Natural killer cell treated with Interleukin-12 subunit alpha and Interleukin-12 subunit beta and Interleukin-15 and Interleukin-18, amount 100 ng/mL, for 72 hours (primary cell): ENCODE data around the gene MAP3K3. TPM values are rescaled to one million over a fixed set of nuclear protein-coding genes. Genes with fewer than 3 reads are reported as not detected.
A peak's percentile ranks its signal among the peaks of the same experiment; 100 is the strongest.

ENCODE experiments used
- ATAC-seq, 2 donors: fragments of 150-1000 bp; cut with Tn5 transposase in 1 of 2; sonication (Bioruptor Pico), chemical (Tn5 transposase) in 1 of 2; 2 replicates each; pipeline ENCODE4 v1.10.0; 2021
- DNase-seq: peaks from one replicate; pipeline ENCODE4 v3.0.0; 2022; ENCODE audit warnings: low spot score
- H3K27ac Mint-ChIP-seq, 2 donors: 1 replicate in 1 of 2; 2 replicates in 1 of 2; pipeline ENCODE4 v1.8.0; 2022; ENCODE audit warnings: mixed read lengths in 2 of 2, mild to moderate bottlenecking in 1 of 2, moderate library complexity in 1 of 2
- H3K27me3 Mint-ChIP-seq, 2 donors: 1 replicate in 1 of 2; 2 replicates in 1 of 2; pipeline ENCODE4 v1.8.0; 2022; ENCODE audit warnings: mixed read lengths in 2 of 2
- H3K36me3 Mint-ChIP-seq: one replicate; pipeline ENCODE4 v1.8.0; 2022; ENCODE audit warnings: mixed read lengths
- H3K4me1 Mint-ChIP-seq, 2 donors: 1 replicate in 1 of 2; 2 replicates in 1 of 2; pipeline ENCODE4 v1.8.0; 2022; ENCODE audit warnings: low read depth in 2 of 2, mixed read lengths in 2 of 2, mild to moderate bottlenecking in 1 of 2
- H3K4me3 Mint-ChIP-seq: one replicate; pipeline ENCODE4 v1.8.0; 2022; ENCODE audit warnings: mixed read lengths
- H3K9me3 Mint-ChIP-seq: 2 replicates; pipeline ENCODE4 v1.8.0; 2022; ENCODE audit warnings: mixed read lengths
- total RNA-seq, 2 donors: library from RNA; stranded (reverse); gene quantifications; one replicate each; pipeline ENCODE4 v1.2.3, GENCODE V29; 2022

Gene MAP3K3
- 10 to 100 TPM; 38.2 to 52.0 TPM for total RNA-seq

GRCh38 chr17:63621684-63622573 is at the start of gene MAP3K3:
MAP3K3 (plus strand) TSS chr17:63622417; CDS start chr17:63622760, 343 bp downstream.
- H3K4me3 Mint-ChIP-seq: peak within 1 kb of the TSS; percentile 95
- peaks cover 29 to 36% of the 10 kb centered on the region in 2 donors for H3K4me1 Mint-ChIP-seq
- DNase-seq (peak; percentile 99), ATAC-seq (peak; percentile 94 to 95)
- H3K27ac Mint-ChIP-seq: peak within 1 kb of the TSS; percentile 75 to 92
- no peaks in the 10 kb centered on the region for H3K27me3 Mint-ChIP-seq
- no peaks in the 10 kb centered on the region for H3K36me3 Mint-ChIP-seq
- no peaks in the 10 kb centered on the region for H3K9me3 Mint-ChIP-seq

GRCh38 chr17:63573634-63574033 is 48.6 kb upstream of the MAP3K3 start:
- no peak overlapping the region for H3K27ac Mint-ChIP-seq
- no peaks in the 10 kb centered on the region for H3K36me3 Mint-ChIP-seq
- no peak overlapping the region for H3K4me3 Mint-ChIP-seq
- H3K27me3 Mint-ChIP-seq: no peaks in the 10 kb centered on the region
- H3K4me1 Mint-ChIP-seq: peaks cover 29 to 43% of the 10 kb centered on the region in 2 donors
- H3K9me3 Mint-ChIP-seq: no peaks in the 10 kb centered on the region
- ATAC-seq: no peak
- DNase-seq: no peak

- Mint-ChIP-seq H3K27me3 (no peaks in the 10 kb centered on the region), H3K27ac (no peak overlapping the region), H3K4me1 (peaks cover 6 to 31% of the 10 kb centered on the region in 2 donors), H3K36me3 (peaks cover 5% of the 10 kb centered on the region), H3K9me3 (no peaks in the 10 kb centered on the region), H3K4me3 (no peak overlapping the region)
- ATAC-seq (no peak), DNase-seq (no peak)
Observed at GRCh38 chr17:63578027-63578768, 44.0 kb upstream of the MAP3K3 start.

DNA sequence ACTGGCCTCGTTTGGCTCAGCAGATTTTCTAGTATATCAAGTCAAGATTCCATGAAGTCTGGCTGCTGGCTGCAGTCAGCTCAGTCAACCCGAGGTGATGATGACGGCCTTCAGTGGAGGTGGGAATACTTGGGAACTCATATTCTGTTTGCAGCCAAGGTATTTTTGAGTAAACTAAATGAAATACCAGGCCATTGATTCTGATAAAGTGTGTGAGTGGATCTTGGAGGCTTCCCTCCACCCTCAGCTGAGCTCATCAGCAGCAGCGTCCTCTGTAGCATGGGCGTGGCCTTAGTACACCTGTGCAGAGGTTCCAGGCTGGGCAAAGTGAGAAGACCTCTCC is 43.5 kb upstream of the MAP3K3 start:
- Mint-ChIP-seq H3K9me3 (no peaks in the 10 kb centered on the region), H3K27ac (peak overlapping the region in 1 of 2 donors; percentile 31), H3K4me1 (peaks cover 6 to 31% of the 10 kb centered on the region in 2 donors), H3K27me3 (no peaks in the 10 kb centered on the region), H3K4me3 (no peak overlapping the region), H3K36me3 (peaks cover 5% of the 10 kb centered on the region)
- DNase-seq (no peak), ATAC-seq (no peak)

DNA sequence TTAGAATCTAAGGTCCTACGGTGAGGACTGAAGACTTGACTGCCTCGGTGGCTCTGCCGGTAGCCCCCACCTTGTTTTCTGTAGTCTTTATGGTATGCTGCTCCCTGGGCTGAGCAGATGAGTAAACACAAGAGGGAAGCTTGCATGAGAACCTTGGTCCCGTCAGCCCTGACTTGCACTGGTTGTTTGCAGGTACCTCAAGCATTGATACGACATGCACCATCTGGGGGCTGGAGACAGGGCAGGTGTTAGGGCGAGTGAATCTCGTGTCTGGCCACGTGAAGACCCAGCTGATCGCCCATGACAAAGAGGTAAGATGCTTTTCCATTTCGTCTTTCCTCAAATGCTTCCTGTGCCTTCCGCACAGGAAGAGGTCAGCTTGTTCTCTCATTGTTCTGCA is 42.6 kb upstream of the MAP3K3 start:
- Mint-ChIP-seq H3K4me3 (no peak overlapping the region), H3K27ac (peak overlapping the region in 1 of 2 donors; percentile 62), H3K9me3 (no peaks in the 10 kb centered on the region), H3K4me1 (peaks cover 0 to 25% of the 10 kb centered on the region in 2 donors), H3K27me3 (no peaks in the 10 kb centered on the region), H3K36me3 (peaks cover 5% of the 10 kb centered on the region)
- DNase-seq (no peak), ATAC-seq (no peak)

- H3K27ac Mint-ChIP-seq: no peak overlapping the region
- peaks cover 14% of the 10 kb centered on the region for H3K36me3 Mint-ChIP-seq
- no peak for DNase-seq
- H3K4me1 Mint-ChIP-seq: peaks cover 10 to 14% of the 10 kb centered on the region in 2 donors
- no peak overlapping the region for H3K4me3 Mint-ChIP-seq
- H3K9me3 Mint-ChIP-seq: no peaks in the 10 kb centered on the region
- no peaks in the 10 kb centered on the region for H3K27me3 Mint-ChIP-seq
- ATAC-seq: no peak
Observed at GRCh38 chr17:63587770-63588169, 34.4 kb upstream of the MAP3K3 start.

DNA sequence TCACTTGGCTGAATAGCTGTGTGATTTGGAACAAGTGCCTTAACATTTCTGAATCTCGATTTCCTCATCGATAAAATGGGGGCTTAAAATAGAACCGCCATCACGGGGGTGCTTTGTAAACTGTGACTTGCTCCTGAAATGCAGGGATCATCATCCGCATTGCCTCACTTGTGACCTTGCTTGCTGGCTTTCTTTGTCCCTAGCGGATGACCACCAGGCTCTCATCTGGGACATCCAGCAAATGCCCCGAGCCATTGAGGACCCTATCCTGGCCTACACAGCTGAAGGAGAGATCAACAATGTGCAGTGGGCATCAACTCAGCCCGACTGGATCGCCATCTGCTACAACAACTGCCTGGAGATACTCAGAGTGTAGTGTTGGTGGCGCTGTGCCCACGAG is 33.4 kb upstream of the MAP3K3 start:
- H3K36me3 Mint-ChIP-seq: peaks cover 14% of the 10 kb centered on the region
- H3K4me1 Mint-ChIP-seq: peaks cover 17 to 23% of the 10 kb centered on the region in 2 donors
- ATAC-seq (no peak), DNase-seq (no peak)
- no peaks in the 10 kb centered on the region for H3K9me3 Mint-ChIP-seq
- no peak overlapping the region for H3K4me3 Mint-ChIP-seq
- no peak overlapping the region for H3K27ac Mint-ChIP-seq
- H3K27me3 Mint-ChIP-seq: no peaks in the 10 kb centered on the region

DNA sequence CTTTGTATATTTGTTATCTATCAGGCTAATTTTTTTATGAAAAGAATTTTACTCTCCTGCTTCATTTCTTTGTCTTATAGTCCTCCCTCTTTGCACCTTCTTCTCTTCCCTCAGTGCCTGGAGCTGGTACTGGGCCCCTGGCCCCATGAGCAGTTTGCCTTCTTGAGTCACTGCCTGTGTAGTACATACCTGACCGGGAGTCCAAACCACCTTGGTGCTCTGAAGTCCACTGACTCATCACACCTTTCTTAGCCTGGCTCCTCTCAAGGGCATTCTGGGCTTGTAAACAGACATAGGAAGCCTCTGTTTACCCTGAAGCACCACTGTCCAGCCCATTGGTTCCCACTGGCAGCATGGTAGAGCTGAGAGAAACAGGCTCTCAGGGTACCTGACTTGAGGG is 32.6 kb upstream of the MAP3K3 start:
- no peak for ATAC-seq
- peaks cover 14% of the 10 kb centered on the region for H3K36me3 Mint-ChIP-seq
- H3K9me3 Mint-ChIP-seq: no peaks in the 10 kb centered on the region
- H3K4me1 Mint-ChIP-seq: peaks cover 17 to 23% of the 10 kb centered on the region in 2 donors
- H3K27ac Mint-ChIP-seq: peak overlapping the region in 1 of 2 donors; percentile 53
- no peak for DNase-seq
- no peak overlapping the region for H3K4me3 Mint-ChIP-seq
- H3K27me3 Mint-ChIP-seq: no peaks in the 10 kb centered on the region

DNA sequence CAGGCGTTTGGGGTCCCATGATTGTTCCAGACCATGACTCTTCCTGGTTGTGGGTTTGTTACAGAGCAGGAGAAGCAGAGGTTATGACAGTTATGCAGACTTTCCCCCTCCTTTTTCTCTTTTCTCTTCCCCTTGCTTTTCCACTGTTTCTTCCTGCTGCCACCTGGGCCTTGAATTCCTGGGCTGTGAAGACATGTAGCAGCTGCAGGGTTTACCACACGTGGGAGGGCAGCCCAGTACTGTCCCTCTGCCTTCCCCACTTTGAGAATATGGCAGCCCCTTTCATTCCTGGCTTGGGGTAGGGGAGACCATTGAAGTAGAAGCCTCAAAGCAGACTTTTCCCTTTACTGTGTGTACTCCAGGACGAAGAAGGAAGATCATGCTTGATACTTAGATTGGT is 29.4 kb upstream of the MAP3K3 start:
- Mint-ChIP-seq H3K4me3 (no peak overlapping the region), H3K4me1 (peaks cover 22 to 23% of the 10 kb centered on the region in 2 donors), H3K27ac (peak overlapping the region in 1 of 2 donors; percentile 31), H3K9me3 (no peaks in the 10 kb centered on the region), H3K27me3 (no peaks in the 10 kb centered on the region), H3K36me3 (peaks cover 14% of the 10 kb centered on the region)
- DNase-seq (peak; percentile 44), ATAC-seq (no peak)

DNA sequence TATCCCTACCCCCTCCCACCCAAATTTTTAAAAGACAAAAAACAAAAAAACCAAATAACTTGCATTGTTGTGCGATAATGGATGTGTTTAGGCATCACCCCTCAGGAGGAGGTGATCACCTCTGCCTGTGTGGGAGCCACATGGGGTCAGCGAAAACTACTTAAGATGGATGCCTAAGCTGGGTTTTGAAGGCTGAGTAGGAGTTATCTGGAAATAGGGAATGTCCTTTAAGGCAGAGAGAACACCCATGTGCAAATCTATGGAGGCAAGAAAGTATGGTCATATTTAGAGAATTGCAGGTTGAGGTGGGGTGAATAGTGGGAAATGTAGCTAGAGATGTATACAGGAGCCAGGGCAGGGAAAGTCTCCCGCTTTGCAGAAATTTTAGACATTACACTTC is 27.1 kb upstream of the MAP3K3 start:
- DNase-seq (no peak), ATAC-seq (no peak)
- H3K9me3 Mint-ChIP-seq: no peaks in the 10 kb centered on the region
- peaks cover 3% of the 10 kb centered on the region for H3K36me3 Mint-ChIP-seq
- H3K27ac Mint-ChIP-seq: no peak overlapping the region
- H3K27me3 Mint-ChIP-seq: no peaks in the 10 kb centered on the region
- no peak overlapping the region for H3K4me3 Mint-ChIP-seq
- peaks cover 35 to 39% of the 10 kb centered on the region in 2 donors for H3K4me1 Mint-ChIP-seq

DNA sequence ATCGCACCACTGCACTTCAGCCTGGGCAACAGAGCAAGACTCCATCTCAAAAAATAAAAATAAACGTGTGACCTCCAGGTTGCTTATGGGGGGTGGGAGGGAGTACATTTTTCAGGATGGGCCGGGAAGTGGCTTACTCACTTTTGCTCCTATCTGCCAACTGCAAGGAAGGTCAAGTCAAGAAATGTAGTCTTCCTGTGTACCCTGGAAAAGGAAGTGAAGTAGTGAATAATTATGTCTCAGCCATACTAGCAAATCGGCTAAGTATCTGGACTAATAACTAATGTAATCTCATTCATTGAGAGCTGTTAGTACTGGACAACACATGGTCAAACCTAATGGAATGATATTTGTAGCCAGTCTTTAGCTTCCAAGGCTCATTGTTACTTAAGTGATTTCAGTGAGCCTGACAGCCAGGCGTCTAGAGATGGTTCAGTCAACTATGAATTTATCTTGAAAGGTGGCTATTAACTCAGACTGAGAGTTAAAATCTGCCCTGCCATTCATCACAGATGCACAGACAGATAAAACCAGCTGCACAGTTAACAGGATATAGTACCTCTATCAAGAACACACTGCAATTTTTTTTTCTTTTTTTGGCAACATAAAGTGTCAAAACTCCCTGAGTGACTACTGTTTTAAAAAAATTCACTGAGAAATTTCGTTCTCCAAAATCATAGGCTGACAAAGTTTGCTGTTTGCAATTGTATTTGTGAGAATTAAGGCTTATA is 25.2 kb upstream of the MAP3K3 start:
- Mint-ChIP-seq H3K27me3 (no peaks in the 10 kb centered on the region), H3K4me1 (peaks cover 47 to 51% of the 10 kb centered on the region in 2 donors), H3K27ac (peak overlapping the region in 1 of 2 donors; percentile 26), H3K4me3 (peak overlapping the region; percentile 32), H3K9me3 (no peaks in the 10 kb centered on the region), H3K36me3 (no peaks in the 10 kb centered on the region)
- DNase-seq (no peak), ATAC-seq (no peak)

DNA sequence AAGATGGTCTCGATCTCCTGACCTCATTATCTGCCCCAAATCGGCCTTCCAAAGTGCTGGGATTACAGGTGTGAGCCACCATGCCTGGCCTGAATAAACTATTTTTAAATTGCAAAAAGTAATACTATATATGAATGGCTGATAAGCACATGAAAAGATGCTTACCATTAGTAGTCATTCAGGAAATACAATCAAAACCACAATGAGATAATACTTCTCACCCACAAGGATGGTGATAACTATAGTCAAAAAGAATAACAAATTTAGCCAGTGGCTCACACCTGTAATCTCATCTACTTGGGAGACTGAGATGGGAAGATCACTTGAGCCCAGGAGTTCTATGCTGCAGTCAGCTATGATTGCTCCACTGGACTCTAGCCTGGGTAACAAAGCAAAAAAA is 23.9 kb upstream of the MAP3K3 start:
- Mint-ChIP-seq H3K9me3 (no peaks in the 10 kb centered on the region), H3K4me1 (peaks cover 41 to 46% of the 10 kb centered on the region in 2 donors), H3K27me3 (no peaks in the 10 kb centered on the region), H3K4me3 (peak overlapping the region; percentile 25), H3K36me3 (no peaks in the 10 kb centered on the region), H3K27ac (peak overlapping the region in 1 of 2 donors; percentile 26)
- peak; percentile 13 for DNase-seq
- peak; percentile 16 to 50 for ATAC-seq

DNA sequence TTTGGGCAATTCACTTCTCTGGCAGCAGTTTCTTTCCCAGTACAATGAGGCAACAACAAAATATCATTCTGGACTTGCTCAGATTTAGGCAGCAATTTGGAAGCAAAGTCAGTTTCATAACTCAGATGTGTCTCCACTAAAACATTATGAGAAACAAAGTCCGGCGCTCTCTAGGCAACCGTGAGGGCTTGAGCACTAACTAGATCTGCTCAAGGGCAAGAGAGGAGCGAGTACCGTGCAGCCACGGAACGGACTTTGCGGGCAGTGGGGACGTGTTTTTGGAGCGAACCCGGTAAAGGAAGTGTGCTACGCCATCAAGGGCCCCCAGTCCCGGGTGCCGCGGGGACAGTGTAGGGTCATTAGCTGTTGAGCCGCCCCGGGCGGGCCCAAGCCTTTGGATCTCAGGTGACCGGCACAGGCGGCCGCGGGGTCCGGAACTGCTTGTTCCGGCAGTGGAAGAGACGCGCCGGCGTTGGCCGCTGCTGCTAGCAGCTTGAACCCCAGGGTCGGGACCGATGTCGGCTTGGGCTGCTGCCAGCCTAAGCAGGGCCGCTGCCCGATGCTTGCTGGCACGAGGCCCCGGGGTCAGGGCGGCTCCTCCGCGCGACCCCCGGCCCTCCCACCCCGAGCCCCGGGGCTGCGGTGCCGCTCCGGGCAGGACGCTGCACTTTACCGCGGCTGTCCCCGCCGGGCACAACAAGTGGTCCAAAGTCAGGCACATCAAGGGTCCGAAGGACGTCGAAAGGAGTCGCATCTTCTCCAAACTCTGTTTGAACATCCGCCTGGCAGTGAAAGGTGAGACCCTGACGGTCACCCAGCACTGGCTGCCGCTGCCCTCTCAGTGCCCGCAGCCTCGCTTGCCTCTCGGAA is 21.4 kb upstream of the MAP3K3 start, which contains the start of gene TACO1:
TSS of gene TACO1 (plus strand) at position 327 of the 870 bp plus-strand sequence. CDS start at position 516, 189 bp downstream.
- no peaks in the 10 kb centered on the region for H3K9me3 Mint-ChIP-seq
- H3K4me3 Mint-ChIP-seq: peak within 1 kb of the TSS; percentile 94
- H3K27ac Mint-ChIP-seq: peak within 1 kb of the TSS; percentile 76 to 94
- peak; percentile 94 to 95 for ATAC-seq
- peaks cover 10% of the 10 kb centered on the region for H3K36me3 Mint-ChIP-seq
- peak; percentile 86 for DNase-seq
- peaks cover 33 to 44% of the 10 kb centered on the region in 2 donors for H3K4me1 Mint-ChIP-seq
- H3K27me3 Mint-ChIP-seq: no peaks in the 10 kb centered on the region
